SIG-M5 (cell line): ENCODE measurements around the gene TBC1D28.
A peak's percentile ranks its signal among the peaks of the same experiment; 100 is the strongest.
"Not testable (repeated sequence)": the region's sequence is repeated elsewhere in the genome, so short reads cannot be mapped to it uniquely, and the experiment has no call there.

Experiments used
- DNase-seq: peaks from one replicate; lab custom pipeline; 2025; lab: John Stamatoyannopoulos, UW

Gene TBC1D28

DNA sequence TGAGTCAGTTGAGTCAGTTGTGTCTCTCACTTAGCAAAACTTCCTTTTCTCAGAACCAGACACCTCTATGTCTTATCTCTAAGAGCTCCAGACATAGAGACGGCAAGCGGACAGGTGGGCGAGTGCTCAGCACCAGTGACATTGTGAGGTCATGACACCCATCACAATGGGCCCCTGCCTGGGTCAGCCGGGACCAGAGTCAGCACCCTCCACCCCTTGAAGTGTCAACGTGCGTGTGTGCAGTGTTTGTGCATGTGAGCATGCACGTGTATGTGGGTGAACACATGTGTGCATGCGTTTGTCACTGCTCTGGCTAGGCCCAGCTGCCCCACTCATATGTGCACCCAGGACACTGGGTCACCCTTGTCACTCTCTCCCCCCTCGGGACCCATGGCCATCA lies at the start of gene TBC1D28:
Gene TBC1D28, minus strand, starts transcription at position 101 of the 400 bp plus-strand sequence. CDS start 3,039 bp downstream, outside the sequence.
- not testable (repeated sequence) for DNase-seq

DNA sequence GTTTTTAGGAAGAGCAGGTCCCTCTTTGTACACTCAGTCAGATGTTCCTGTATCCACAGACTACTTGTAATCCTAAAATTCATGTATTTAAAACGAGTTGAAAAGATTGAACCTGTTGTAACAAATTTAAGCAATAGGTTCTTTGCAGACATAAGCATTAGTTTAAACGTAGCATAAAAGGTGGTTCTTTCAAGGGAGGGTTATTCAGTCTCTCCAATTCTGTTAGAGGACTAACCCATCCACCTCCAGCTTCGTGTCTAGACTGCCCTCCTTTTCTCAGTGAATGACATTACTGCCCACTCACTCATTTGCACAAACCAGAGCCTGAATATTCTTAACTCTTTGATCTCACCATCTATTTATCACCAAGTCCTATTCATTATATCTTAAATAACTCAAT lies 38.5 kb upstream of the TBC1D28 start:
- DNase-seq: not testable (repeated sequence)

DNA sequence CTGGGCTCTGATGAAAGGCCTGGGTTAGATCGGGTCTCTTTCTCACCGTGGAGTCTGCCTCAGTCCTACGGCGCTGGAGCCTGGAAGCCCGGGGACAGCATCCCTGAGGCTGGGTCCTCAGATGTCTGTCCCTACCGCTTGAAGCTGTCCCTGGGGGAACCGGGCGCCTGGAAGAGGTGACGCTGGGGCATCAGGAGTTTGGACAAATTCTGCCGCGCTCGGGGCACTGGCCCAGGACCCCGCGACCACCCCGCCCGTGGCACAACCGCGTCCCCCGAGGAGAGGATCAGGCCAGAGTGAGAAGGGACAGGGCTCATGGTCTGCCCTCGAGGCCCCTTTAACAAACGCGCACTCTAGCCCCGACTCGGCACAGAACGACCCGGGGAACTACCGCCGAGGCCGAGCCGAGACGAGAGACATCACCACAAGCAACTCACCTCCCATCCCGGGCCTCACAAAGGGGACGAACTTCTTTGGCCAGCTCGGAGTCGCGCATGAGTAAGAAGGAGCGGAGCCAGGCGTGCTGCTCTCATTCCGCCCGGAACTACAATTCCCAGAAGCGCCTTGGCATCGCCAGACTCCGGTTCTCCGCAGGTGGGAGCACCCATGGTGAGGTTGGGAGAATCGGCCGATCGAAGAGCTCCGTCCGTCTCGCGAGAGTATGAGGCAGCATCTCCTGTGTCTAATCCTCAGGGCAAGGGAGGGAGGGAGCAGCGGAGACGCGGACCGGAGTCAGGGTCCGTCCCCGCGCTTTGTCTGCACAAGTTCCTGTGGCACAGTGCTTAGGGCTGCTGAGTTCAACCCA lies 37.8 kb upstream of the TBC1D28 start, which contains the start of gene FOXO3B:
Gene FOXO3B, minus strand, starts transcription at position 548 of the 805 bp plus-strand sequence. CDS start 663 bp downstream, outside the sequence.
- DNase-seq: peak; percentile 45

- not testable (repeated sequence) for DNase-seq
Measured at GRCh38 chr17:18677381-18677780, 33.2 kb upstream of the TBC1D28 start.

DNA sequence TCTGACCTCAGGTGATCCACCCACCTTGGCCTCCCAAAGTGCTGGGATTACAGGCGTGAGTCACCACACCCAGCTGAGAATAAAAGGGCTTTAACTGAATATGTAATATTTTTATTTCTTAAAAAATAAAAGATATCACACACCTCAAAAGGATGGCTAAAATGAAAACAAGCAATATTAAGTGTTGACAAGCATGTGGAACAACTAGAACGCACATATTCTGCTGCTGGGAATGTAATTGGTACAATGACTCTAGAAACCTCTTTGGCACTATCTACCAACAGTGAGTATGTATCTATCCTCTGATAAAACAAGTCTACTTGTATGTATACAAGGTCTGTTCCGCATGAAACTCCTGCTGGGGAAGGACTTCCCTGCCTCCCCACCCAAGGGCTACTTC lies 32.7 kb upstream of the TBC1D28 start:
- DNase-seq: not testable (repeated sequence)

DNA sequence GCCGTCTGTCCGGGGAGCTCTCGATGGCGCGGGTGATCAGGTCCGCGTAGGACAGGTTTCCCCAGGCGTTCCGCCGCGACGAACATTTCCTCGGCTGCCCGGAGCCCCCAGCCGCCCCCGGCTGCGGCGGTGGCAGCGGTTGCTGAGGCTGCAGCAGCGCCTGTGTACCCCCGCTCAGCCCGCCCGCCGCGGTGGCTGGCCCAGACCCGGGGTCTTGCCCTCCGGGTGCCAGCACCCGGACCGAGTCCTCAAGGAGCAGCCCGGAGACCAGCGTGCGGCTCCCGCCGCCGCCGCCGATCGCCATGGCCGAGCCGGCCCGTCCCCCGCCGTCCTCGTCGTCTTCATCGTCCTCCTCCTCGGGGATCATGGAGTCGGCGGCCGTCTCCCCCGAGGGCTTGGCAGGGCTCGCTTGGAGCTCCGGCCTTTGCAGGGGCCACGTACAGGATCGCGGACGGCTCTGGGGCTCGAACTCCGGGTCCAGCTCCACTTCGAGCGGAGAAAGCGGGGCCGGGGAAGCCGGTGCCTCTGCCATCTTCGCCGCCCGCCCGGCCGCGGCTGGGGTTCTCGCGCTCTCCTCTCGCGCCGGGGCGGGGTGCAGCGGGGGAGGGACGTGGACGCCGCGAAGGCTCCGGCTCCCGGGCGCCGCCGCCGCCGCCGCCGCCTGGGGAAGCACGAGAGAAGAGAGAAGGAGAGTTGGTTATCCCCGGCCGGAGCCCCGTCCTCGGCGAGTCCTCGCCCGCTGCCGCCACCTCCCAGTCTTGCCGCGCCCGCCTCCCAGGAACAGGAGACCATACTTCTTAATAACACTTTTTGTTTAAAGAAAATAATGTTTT lies 28.4 kb upstream of the TBC1D28 start:
- not testable (repeated sequence) for DNase-seq

DNA sequence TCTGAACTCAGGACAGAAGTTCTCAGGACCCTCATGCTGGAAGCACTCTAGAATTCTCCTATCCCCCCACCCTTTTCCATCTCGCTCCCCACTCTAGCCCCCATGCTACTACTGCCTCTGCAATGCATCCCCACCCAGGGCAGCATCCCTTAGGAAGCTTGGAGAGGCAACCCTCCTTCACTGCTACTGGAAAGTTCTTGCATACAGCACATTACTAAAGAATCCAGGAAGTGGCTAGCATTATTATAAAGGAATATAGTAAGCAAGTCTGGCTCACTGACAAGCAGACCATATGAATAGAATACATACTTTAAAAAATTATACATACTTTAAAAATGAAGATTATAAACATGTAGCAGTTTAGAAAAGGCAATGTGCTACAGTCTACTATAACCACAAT lies 24.4 kb upstream of the TBC1D28 start:
- DNase-seq: not testable (repeated sequence)

DNA sequence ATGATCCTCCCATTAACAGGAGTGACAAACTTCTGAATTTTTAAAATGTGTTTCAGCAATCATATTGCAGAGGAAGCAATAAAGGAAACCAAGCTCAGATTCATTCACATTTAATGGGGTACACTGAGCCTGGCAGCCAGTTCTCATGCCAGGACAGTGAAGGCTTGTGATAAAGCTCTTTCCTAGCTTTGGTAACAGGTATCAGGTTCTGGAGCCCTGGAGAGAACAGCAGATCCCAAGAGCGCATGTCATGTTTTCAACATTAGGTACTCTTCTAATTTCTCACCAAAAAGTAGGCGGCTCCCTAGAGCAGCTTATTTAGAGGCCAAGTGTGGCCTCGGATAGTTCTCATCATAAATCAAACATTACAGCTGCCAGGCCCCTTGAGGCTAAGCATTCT lies 23.3 kb upstream of the TBC1D28 start:
- not testable (repeated sequence) for DNase-seq

GRCh38 chr17:18666326-18666725 lies 22.1 kb upstream of the TBC1D28 start:
- not testable (repeated sequence) for DNase-seq

GRCh38 chr17:18661924-18662624 lies 17.9 kb upstream of the TBC1D28 start:
- DNase-seq: not testable (repeated sequence)

- DNase-seq: not testable (repeated sequence)
Measured at GRCh38 chr17:18650094-18650493, 5.9 kb upstream of the TBC1D28 start.

DNA sequence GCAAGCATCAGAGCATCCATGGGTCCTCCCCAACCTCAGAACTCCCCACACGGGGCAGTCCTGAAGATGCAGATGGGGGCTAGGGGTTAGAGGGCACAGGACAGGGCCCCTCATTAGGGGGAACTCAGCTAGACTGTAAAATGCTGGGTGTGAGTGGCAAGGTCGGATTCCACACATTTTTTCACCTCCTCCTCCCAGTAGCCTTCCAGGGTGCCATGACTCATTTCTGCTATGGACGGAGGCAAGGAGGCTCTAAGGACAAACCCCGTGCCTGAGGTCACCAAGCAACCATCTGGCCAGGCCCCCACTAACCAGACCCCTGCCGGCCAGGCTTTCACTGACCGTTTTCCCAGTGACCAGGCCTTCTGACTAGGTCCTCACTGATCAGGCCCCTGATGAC lies 1.1 kb downstream of the TBC1D28 start:
- DNase-seq: not testable (repeated sequence)

GRCh38 chr17:18638357-18638756 lies 5.8 kb downstream of the TBC1D28 start:
- not testable (repeated sequence) for DNase-seq

DNA sequence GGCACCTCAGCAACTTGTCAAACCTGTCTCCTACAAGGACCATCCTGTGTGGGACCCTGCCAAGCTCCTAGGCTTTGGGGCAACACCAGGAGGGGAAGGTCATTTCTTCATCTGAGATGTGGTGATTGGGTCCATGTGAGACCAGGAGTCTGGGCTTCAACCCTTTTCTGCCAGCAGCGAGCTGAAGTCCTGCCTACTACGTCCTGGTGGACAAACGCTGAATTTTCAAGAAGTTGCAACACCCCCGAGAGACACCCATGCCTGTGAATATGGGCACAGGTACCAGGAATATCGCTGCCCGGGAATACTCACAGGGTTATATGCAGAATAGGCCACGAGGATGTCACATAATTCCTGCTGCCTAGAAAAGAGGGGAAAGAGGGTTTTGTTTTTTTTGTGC lies 8.0 kb downstream of the TBC1D28 start:
- not testable (repeated sequence) for DNase-seq

GRCh38 chr17:18635773-18636172 lies 8.4 kb downstream of the TBC1D28 start:
- not testable (repeated sequence) for DNase-seq

DNA sequence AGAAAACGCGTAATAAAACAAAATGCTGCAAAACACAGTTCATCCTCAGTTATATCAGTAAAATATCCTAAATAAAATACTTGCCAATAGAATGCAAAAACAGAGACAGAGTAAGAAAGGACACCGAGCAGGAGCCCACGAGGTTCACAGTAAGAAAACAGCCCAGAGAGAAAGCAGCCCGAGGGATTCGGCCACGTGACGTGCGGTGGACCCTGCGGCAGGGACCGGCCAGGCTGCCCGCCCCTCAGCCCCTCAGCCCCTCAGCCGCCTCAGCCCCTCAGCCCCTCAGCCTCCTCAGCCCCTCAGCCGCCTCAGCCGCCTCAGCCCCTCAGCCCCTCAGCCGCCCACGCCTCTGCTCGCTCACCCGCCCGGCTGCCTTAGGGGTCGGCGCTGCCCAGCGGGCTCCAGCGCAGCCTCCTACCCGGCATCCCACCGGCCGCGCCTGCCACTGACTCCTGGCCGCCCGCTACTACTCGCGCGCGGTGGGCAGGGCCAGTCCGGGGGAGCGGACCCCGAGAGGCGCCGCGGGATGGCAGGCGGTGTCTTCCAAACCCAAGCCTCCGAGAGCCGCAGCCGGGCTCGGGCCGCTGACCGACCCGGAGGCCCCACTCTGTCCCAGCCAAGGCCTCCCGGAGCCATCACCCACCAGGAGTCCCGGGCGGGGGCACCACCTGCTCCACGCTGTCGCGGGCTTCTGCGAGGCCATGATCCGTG lies 9.5 kb downstream of the TBC1D28 start:
- DNase-seq: not testable (repeated sequence)

- no peak for DNase-seq
Measured at GRCh38 chr17:18626152-18626870, 17.9 kb downstream of the TBC1D28 start.

DNA sequence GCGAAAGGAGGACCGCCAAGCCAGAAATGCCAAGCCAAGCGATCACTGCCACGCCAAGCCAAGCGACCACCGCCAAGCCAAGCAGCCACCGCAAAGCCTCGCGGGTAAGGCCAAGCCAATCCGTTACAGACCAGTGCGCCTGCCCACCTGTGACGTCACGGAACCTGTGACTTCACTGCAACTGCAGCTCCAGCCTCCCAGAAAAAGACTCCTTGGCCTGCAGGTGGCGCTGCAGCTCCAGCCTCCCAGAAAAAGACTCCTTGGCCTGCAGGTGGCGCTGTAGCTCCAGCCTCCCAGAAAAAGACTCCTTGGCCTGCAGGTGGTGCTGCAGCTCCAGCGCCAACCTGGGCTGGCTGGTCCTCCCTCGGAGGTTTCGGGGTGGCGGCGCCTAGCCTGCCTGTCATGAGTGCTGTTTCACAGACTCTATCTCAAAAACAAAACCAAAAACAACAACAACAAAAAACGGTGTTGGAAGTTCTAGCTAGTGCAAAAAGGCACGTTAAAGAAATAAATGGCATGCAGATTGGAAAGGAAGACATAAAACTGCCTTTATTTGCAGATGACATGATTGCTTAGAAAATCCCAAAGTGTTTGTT lies 18.6 kb downstream of the TBC1D28 start:
- peak; percentile 28 for DNase-seq

- DNase-seq: not testable (repeated sequence)
Measured at GRCh38 chr17:18624862-18625501, 19.2 kb downstream of the TBC1D28 start.

- not testable (repeated sequence) for DNase-seq
Measured at GRCh38 chr17:18617613-18618012, 26.6 kb downstream of the TBC1D28 start.
